ENCODE data around the gene STARD8.

The STARD8 gene

DNA sequence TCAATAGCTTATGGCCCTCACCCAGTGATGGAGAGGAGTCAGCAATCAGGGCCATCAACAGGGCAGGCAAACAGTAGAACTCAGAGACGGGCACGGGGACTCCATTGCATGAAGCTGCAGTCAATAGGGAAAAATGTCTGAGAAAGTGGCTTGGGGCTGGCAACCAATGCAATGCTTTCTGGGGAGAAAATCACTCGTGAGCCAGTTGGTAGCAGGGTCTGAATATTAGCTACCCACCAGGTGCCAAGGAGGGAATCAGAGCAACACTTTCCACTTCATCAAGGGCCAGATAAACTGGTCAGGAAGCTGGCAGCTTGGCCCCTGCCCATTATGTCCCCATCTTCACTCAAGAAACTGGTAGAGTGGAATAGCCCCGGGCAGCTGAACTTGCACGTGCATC, 80.7 kb downstream of the STARD8 start:
- H2AFZ ChIP-seq (ENCODE audit: low read length), result no peak overlapping the region
- H3F3A ChIP-seq (ENCODE audit: insufficient read depth, low read length), result no peaks in the 10 kb centered on the region
- no peak overlapping the region for H3K4me2 ChIP-seq (ENCODE audit: low read length)
- H3K9me2 ChIP-seq (ENCODE audit: low read depth, low read length), result no peaks in the 10 kb centered on the region
- H3K79me2 ChIP-seq (ENCODE audit: insufficient read depth, low read length), result no peaks in the 10 kb centered on the region
- H3K9ac ChIP-seq (ENCODE audit: low read length), result no peak overlapping the region
- H3K4me1 ChIP-seq (ENCODE audit: insufficient read depth, low read length, severe bottlenecking), result no peaks in the 10 kb centered on the region
- H3K4me3 ChIP-seq (ENCODE audit: low read depth, low read length, poor library complexity, severe bottlenecking), result no peak overlapping the region
- H3K27me3 ChIP-seq (ENCODE audit: insufficient read depth, low read length), result no peaks in the 10 kb centered on the region
- H3K36me3 ChIP-seq (ENCODE audit: insufficient read depth, low read length), result no peaks in the 10 kb centered on the region
- H4K20me1 ChIP-seq (ENCODE audit: insufficient read depth, low read length), result no peaks in the 10 kb centered on the region
- no peak for TF ChIP-seq EZH2 (IDR thresholded peaks at IDR 0.05; ENCODE audit: borderline replicate concordance, low read length)
- TF ChIP-seq, protein P1, sequence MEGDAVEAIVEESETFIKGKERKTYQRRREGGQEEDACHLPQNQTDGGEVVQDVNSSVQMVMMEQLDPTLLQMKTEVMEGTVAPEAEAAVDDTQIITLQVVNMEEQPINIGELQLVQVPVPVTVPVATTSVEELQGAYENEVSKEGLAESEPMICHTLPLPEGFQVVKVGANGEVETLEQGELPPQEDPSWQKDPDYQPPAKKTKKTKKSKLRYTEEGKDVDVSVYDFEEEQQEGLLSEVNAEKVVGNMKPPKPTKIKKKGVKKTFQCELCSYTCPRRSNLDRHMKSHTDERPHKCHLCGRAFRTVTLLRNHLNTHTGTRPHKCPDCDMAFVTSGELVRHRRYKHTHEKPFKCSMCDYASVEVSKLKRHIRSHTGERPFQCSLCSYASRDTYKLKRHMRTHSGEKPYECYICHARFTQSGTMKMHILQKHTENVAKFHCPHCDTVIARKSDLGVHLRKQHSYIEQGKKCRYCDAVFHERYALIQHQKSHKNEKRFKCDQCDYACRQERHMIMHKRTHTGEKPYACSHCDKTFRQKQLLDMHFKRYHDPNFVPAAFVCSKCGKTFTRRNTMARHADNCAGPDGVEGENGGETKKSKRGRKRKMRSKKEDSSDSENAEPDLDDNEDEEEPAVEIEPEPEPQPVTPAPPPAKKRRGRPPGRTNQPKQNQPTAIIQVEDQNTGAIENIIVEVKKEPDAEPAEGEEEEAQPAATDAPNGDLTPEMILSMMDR (IDR thresholded peaks at IDR 0.05; ENCODE audit: low read length), result no peak
- H3K9me3 ChIP-seq (ENCODE audit: low read length), result no peaks in the 10 kb centered on the region
- H3K27ac ChIP-seq (ENCODE audit: low read depth, low read length, poor library complexity, severe bottlenecking), result no peak overlapping the region

- H3K27me3 ChIP-seq (ENCODE audit: insufficient read depth, low read length), result no peaks in the 10 kb centered on the region
- H3K36me3 ChIP-seq (ENCODE audit: insufficient read depth, low read length), result no peaks in the 10 kb centered on the region
- H3K4me2 ChIP-seq (ENCODE audit: low read length), result no peak overlapping the region
- H3K79me2 ChIP-seq (ENCODE audit: insufficient read depth, low read length), result no peaks in the 10 kb centered on the region
- no peaks in the 10 kb centered on the region for H3F3A ChIP-seq (ENCODE audit: insufficient read depth, low read length)
- no peak overlapping the region for H3K4me3 ChIP-seq (ENCODE audit: low read depth, low read length, poor library complexity, severe bottlenecking)
- no peak overlapping the region for H3K9ac ChIP-seq (ENCODE audit: low read length)
- no peaks in the 10 kb centered on the region for H3K9me3 ChIP-seq (ENCODE audit: low read length)
- TF ChIP-seq, protein P1 (IDR thresholded peaks at IDR 0.05; ENCODE audit: low read length), result no peak
- no peak for TF ChIP-seq EZH2 (IDR thresholded peaks at IDR 0.05; ENCODE audit: borderline replicate concordance, low read length)
- H3K9me2 ChIP-seq (ENCODE audit: low read depth, low read length), result no peaks in the 10 kb centered on the region
- no peaks in the 10 kb centered on the region for H3K4me1 ChIP-seq (ENCODE audit: insufficient read depth, low read length, severe bottlenecking)
- no peaks in the 10 kb centered on the region for H4K20me1 ChIP-seq (ENCODE audit: insufficient read depth, low read length)
- H3K27ac ChIP-seq (ENCODE audit: low read depth, low read length, poor library complexity, severe bottlenecking), result no peak overlapping the region
- H2AFZ ChIP-seq (ENCODE audit: low read length), result no peak overlapping the region
These were observed 83.8 kb downstream of the STARD8 start for GRCh38 chrX:68731254-68731653.

DNA sequence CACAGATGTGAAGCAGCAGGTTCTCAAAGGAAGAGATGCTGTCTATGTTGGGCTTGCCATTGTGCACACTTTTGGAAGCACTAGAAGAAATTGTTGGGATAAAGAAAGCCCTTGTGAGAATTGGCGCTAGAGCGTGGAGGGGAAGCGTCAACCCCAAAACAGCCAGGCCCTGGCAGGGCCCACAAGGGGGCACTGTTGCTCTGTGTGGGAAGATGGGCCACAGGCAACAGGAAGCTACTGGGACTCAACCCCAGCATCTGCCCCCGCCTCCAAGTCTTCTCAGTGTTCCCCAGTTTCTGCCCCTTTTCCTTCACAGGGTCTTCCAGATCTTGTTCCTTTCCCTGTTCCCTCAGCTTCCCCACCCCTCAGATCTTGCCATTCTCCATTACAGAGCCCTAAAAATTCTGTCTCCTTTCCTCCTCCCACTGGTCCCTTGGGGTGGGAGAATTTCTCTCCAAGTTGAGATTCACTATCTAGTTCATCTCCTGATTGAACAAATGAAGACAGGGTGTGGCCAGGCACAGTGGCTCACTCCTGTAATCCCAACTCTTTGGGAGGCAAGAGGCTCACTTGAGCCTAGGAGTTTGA, 85.5 kb downstream of the STARD8 start:
- no peak overlapping the region for H3K27ac ChIP-seq (ENCODE audit: low read depth, low read length, poor library complexity, severe bottlenecking)
- no peaks in the 10 kb centered on the region for H3K79me2 ChIP-seq (ENCODE audit: insufficient read depth, low read length)
- H3K4me2 ChIP-seq (ENCODE audit: low read length), result no peak overlapping the region
- H4K20me1 ChIP-seq (ENCODE audit: insufficient read depth, low read length), result no peaks in the 10 kb centered on the region
- H3K9me2 ChIP-seq (ENCODE audit: low read depth, low read length), result no peaks in the 10 kb centered on the region
- TF ChIP-seq, protein P1 (IDR thresholded peaks at IDR 0.05; ENCODE audit: low read length), result peak; percentile 49
- no peak for TF ChIP-seq EZH2 (IDR thresholded peaks at IDR 0.05; ENCODE audit: borderline replicate concordance, low read length)
- no peak overlapping the region for H3K4me3 ChIP-seq (ENCODE audit: low read depth, low read length, poor library complexity, severe bottlenecking)
- no peak overlapping the region for H3K9ac ChIP-seq (ENCODE audit: low read length)
- H3F3A ChIP-seq (ENCODE audit: insufficient read depth, low read length), result no peaks in the 10 kb centered on the region
- no peaks in the 10 kb centered on the region for H3K4me1 ChIP-seq (ENCODE audit: insufficient read depth, low read length, severe bottlenecking)
- H3K27me3 ChIP-seq (ENCODE audit: insufficient read depth, low read length), result no peaks in the 10 kb centered on the region
- no peaks in the 10 kb centered on the region for H3K9me3 ChIP-seq (ENCODE audit: low read length)
- no peak overlapping the region for H2AFZ ChIP-seq (ENCODE audit: low read length)
- no peaks in the 10 kb centered on the region for H3K36me3 ChIP-seq (ENCODE audit: insufficient read depth, low read length)
